ENCODE results near the gene RAB11A. TPM values are rescaled to one million over a fixed set of nuclear protein-coding genes. Genes with fewer than 3 reads are reported as not detected.

Gene RAB11A
- polyA plus RNA-seq, 1 donor from 2014 or later, result 600 TPM

- Histone ChIP-seq H3K9ac (ENCODE audit: low read length) (no peak overlapping the region), H3K27me3 (ENCODE audit: insufficient read depth, low read depth, low read length) (no peaks in the 10 kb centered on the region), H2AFZ (ENCODE audit: low read depth, low read length) (no peak overlapping the region), H3K36me3 (ENCODE audit: insufficient read depth, low read length) (no peaks in the 10 kb centered on the region), H3K4me3 (ENCODE audit: low read length) (no peak overlapping the region), H4K20me1 (ENCODE audit: insufficient read depth) (no peaks in the 10 kb centered on the region), H3F3A (ENCODE audit: insufficient read depth, low read length, poor library complexity, severe bottlenecking) (no peaks in the 10 kb centered on the region), H3K9me3 (ENCODE audit: low read length) (no peaks in the 10 kb centered on the region), H3K27ac (ENCODE audit: low read length) (no peak overlapping the region), H3K9me2 (ENCODE audit: insufficient read depth, low read length) (no peaks in the 10 kb centered on the region), H3K79me2 (replicated peaks; ENCODE audit: insufficient read depth, low read length) (no peaks in the 10 kb centered on the region), H3K4me2 (ENCODE audit: low read length) (no peak overlapping the region)
- TF ChIP-seq MXI1 (conservative IDR thresholded peaks at IDR 0.05; ENCODE audit: poor library complexity, severe bottlenecking) (no peak), TAF1 (IDR thresholded peaks at IDR 0.05; ENCODE audit: low read depth) (no peak), EP300 (conservative IDR thresholded peaks at IDR 0.05; ENCODE audit: poor library complexity, severe bottlenecking) (no peak), EZH2 (IDR thresholded peaks at IDR 0.05; ENCODE audit: borderline replicate concordance, insufficient read depth, low read length, poor library complexity, severe bottlenecking) (no peak), RAD21 (conservative IDR thresholded peaks at IDR 0.05) (no peak), SMC3 (conservative IDR thresholded peaks at IDR 0.05; ENCODE audit: poor library complexity) (no peak)
- TF ChIP-seq, protein P1, sequence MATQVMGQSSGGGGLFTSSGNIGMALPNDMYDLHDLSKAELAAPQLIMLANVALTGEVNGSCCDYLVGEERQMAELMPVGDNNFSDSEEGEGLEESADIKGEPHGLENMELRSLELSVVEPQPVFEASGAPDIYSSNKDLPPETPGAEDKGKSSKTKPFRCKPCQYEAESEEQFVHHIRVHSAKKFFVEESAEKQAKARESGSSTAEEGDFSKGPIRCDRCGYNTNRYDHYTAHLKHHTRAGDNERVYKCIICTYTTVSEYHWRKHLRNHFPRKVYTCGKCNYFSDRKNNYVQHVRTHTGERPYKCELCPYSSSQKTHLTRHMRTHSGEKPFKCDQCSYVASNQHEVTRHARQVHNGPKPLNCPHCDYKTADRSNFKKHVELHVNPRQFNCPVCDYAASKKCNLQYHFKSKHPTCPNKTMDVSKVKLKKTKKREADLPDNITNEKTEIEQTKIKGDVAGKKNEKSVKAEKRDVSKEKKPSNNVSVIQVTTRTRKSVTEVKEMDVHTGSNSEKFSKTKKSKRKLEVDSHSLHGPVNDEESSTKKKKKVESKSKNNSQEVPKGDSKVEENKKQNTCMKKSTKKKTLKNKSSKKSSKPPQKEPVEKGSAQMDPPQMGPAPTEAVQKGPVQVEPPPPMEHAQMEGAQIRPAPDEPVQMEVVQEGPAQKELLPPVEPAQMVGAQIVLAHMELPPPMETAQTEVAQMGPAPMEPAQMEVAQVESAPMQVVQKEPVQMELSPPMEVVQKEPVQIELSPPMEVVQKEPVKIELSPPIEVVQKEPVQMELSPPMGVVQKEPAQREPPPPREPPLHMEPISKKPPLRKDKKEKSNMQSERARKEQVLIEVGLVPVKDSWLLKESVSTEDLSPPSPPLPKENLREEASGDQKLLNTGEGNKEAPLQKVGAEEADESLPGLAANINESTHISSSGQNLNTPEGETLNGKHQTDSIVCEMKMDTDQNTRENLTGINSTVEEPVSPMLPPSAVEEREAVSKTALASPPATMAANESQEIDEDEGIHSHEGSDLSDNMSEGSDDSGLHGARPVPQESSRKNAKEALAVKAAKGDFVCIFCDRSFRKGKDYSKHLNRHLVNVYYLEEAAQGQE (IDR thresholded peaks at IDR 0.05; ENCODE audit: borderline replicate concordance), result no peak
- TF ChIP-seq, protein P2, sequence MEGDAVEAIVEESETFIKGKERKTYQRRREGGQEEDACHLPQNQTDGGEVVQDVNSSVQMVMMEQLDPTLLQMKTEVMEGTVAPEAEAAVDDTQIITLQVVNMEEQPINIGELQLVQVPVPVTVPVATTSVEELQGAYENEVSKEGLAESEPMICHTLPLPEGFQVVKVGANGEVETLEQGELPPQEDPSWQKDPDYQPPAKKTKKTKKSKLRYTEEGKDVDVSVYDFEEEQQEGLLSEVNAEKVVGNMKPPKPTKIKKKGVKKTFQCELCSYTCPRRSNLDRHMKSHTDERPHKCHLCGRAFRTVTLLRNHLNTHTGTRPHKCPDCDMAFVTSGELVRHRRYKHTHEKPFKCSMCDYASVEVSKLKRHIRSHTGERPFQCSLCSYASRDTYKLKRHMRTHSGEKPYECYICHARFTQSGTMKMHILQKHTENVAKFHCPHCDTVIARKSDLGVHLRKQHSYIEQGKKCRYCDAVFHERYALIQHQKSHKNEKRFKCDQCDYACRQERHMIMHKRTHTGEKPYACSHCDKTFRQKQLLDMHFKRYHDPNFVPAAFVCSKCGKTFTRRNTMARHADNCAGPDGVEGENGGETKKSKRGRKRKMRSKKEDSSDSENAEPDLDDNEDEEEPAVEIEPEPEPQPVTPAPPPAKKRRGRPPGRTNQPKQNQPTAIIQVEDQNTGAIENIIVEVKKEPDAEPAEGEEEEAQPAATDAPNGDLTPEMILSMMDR (IDR thresholded peaks at IDR 0.05; ENCODE audit: poor library complexity, severe bottlenecking), result no peak
Observed at GRCh38 chr15:65862682-65863081, 6.6 kb upstream of the RAB11A start.

DNA sequence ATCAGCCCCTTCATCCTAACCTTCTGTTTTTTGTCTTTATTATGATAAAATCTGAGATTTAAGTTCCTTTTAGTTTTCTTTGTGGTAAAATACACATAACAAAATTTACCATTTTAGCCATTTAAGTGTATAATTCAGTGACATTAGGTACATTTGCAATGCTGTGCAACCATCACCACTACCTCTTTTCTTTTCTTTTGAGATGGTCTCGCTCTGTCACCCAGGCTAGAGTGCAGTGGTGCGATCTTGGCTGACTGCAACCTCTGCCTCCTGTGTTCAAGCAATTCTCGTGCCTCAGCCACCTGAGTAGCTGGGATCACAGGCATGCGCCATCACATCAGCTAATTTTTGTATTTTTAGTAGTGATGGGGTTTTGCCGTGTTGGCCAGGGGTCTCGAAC, 6.2 kb upstream of the RAB11A start:
- Histone ChIP-seq H4K20me1 (ENCODE audit: insufficient read depth) (no peaks in the 10 kb centered on the region), H3K9ac (ENCODE audit: low read length) (no peak overlapping the region), H3K9me3 (ENCODE audit: low read length) (no peaks in the 10 kb centered on the region), H2AFZ (ENCODE audit: low read depth, low read length) (no peak overlapping the region), H3K27me3 (ENCODE audit: insufficient read depth, low read depth, low read length) (no peaks in the 10 kb centered on the region), H3K9me2 (ENCODE audit: insufficient read depth, low read length) (no peaks in the 10 kb centered on the region), H3K4me3 (ENCODE audit: low read length) (no peak overlapping the region), H3K27ac (ENCODE audit: low read length) (no peak overlapping the region), H3K79me2 (replicated peaks; ENCODE audit: insufficient read depth, low read length) (no peaks in the 10 kb centered on the region), H3F3A (ENCODE audit: insufficient read depth, low read length, poor library complexity, severe bottlenecking) (no peaks in the 10 kb centered on the region), H3K4me2 (ENCODE audit: low read length) (no peak overlapping the region), H3K36me3 (ENCODE audit: insufficient read depth, low read length) (no peaks in the 10 kb centered on the region)
- TF ChIP-seq, protein P1 (IDR thresholded peaks at IDR 0.05; ENCODE audit: borderline replicate concordance), result no peak
- TF ChIP-seq TAF1 (IDR thresholded peaks at IDR 0.05; ENCODE audit: low read depth), result no peak
